ENCODE measurements around the gene KDM2A.
"Not testable (repeated sequence)": the region's sequence is repeated elsewhere in the genome, so short reads cannot be mapped to it uniquely, and the experiment has no call there.

DNA sequence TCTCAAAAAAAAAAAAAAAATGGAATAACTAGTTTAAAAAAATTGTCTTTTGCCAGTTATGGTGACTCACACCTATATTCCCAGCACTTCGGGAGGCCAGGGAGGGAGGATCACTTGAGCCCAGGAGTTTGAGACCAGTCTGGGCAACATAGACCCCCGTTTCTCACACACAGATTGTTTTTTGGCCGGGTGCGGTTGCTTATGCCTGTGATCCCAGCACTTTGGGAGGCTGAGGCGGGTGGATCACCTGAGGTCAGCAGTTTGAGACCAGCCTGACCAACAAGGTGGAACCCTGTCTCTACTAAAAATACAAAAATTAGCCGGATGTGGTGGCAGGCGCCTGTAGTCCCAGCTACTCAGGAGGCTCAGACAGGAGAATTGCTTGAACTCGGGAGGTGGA, 7.2 kb downstream of the KDM2A start:
- TF ChIP-seq, protein P1, sequence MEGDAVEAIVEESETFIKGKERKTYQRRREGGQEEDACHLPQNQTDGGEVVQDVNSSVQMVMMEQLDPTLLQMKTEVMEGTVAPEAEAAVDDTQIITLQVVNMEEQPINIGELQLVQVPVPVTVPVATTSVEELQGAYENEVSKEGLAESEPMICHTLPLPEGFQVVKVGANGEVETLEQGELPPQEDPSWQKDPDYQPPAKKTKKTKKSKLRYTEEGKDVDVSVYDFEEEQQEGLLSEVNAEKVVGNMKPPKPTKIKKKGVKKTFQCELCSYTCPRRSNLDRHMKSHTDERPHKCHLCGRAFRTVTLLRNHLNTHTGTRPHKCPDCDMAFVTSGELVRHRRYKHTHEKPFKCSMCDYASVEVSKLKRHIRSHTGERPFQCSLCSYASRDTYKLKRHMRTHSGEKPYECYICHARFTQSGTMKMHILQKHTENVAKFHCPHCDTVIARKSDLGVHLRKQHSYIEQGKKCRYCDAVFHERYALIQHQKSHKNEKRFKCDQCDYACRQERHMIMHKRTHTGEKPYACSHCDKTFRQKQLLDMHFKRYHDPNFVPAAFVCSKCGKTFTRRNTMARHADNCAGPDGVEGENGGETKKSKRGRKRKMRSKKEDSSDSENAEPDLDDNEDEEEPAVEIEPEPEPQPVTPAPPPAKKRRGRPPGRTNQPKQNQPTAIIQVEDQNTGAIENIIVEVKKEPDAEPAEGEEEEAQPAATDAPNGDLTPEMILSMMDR (IDR thresholded peaks at IDR 0.05), result not testable (repeated sequence)
- TF ChIP-seq POLR2AphosphoS5 (IDR thresholded peaks at IDR 0.05), result not testable (repeated sequence)
